ENCODE measurements around the gene STX16.

DNA sequence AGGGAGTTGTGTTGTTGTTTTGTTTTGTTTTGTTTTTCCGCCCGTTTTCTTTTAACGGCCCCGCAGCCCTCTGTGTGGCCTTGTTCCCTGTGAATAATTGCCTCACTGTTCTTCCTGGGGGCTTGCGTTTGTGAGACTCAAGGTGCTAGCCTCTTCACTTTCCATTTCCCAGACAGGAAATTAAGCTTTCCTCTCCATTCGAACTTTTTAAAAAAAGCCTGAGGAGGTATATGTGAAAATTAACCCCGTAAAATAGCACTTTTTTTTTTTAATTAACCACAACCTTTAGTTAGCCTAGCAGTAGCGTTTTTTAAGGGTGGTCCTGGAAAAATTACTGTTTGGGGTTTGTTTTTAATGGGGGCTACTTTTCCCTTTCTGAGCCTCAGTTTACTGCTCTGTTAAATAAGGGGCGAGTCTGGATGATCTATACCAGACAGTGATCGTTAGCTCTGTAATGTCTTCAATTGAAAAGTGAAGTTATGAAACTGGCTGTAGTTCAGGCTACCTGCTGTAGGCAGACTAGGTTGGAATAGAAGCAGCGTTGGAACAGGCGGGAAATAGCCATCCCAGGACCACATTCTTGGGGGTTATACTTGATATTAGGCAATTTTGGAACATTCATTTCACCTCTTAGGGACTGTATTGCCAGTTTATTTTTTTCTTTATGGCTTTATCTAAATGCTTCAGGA lies 1.7 kb downstream of the STX16 start:
- TF ChIP-seq NR2C2 (CRISPR knock-in tag; IDR thresholded peaks at IDR 0.05) (no peak), FOXK1 (CRISPR knock-in tag; IDR thresholded peaks at IDR 0.05) (no peak), JUN (CRISPR knock-in tag; IDR thresholded peaks at IDR 0.05) (no peak), MYBL2 (CRISPR knock-in tag; IDR thresholded peaks at IDR 0.05) (no peak), SMAD3 (CRISPR knock-in tag; IDR thresholded peaks at IDR 0.05; ENCODE audit: borderline replicate concordance) (no peak)
- TF ChIP-seq, protein P1, sequence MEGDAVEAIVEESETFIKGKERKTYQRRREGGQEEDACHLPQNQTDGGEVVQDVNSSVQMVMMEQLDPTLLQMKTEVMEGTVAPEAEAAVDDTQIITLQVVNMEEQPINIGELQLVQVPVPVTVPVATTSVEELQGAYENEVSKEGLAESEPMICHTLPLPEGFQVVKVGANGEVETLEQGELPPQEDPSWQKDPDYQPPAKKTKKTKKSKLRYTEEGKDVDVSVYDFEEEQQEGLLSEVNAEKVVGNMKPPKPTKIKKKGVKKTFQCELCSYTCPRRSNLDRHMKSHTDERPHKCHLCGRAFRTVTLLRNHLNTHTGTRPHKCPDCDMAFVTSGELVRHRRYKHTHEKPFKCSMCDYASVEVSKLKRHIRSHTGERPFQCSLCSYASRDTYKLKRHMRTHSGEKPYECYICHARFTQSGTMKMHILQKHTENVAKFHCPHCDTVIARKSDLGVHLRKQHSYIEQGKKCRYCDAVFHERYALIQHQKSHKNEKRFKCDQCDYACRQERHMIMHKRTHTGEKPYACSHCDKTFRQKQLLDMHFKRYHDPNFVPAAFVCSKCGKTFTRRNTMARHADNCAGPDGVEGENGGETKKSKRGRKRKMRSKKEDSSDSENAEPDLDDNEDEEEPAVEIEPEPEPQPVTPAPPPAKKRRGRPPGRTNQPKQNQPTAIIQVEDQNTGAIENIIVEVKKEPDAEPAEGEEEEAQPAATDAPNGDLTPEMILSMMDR (IDR thresholded peaks at IDR 0.05) = no peak

Measured in WTC11 (cell line).